Measurements from ENCODE around the gene FBXO30.

FBXO30 gene

GRCh38 chr6:145842693-145843546 lies 28.3 kb upstream of the FBXO30 start:
- no peak overlapping the region for H3K27ac ChIP-seq
- no peaks in the 10 kb centered on the region for H3K36me3 ChIP-seq (ENCODE audit: insufficient read depth, low read length)
- DNase-seq (ENCODE audit: low read depth, low spot score), result no peak
- TF ChIP-seq EZH2 (IDR thresholded peaks at IDR 0.05) (no peak), POLR2AphosphoS5 (IDR thresholded peaks at IDR 0.05; ENCODE audit: borderline replicate concordance, low read depth, low read length) (no peak)
- H3K9ac ChIP-seq (ENCODE audit: insufficient read length), result no peak overlapping the region
- no peaks in the 10 kb centered on the region for H3K9me3 ChIP-seq (ENCODE audit: low read depth, low read length)
- H3K4me3 ChIP-seq, result no peak overlapping the region

DNA sequence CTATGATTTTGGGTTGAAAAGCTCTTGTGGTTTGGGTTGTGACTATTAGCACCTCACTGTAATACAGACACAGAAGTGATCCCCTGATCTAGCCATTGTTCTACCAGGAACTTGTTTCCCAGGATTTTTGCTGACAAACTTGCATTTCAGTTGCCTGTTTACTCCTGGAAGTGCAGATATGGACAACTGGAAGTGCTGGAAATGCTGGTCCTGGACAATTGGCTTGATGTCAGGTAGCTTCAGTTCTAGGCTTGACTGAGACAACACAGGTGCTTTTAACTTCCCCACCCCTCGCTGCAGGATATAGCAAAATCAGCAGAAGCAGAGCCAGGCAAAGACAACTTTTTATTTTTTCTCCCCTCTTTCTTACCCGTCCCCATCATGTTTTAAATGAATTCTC lies 27.1 kb upstream of the FBXO30 start:
- Histone ChIP-seq H3K9me3 (ENCODE audit: low read depth, low read length) (no peaks in the 10 kb centered on the region), H3K36me3 (ENCODE audit: insufficient read depth, low read length) (no peaks in the 10 kb centered on the region), H3K9ac (ENCODE audit: insufficient read length) (no peak overlapping the region), H3K27ac (no peak overlapping the region), H3K4me3 (no peak overlapping the region)
- DNase-seq (ENCODE audit: low read depth, low spot score), result no peak
- TF ChIP-seq EZH2 (IDR thresholded peaks at IDR 0.05) (no peak), FOXP2 (optimal IDR thresholded peaks at IDR 0.05; ENCODE audit: control extremely low read depth, extremely low read length, insufficient read depth) (no peak), POLR2AphosphoS5 (IDR thresholded peaks at IDR 0.05; ENCODE audit: borderline replicate concordance, low read depth, low read length) (no peak)

- Histone ChIP-seq H3K9me3 (ENCODE audit: low read depth, low read length) (no peaks in the 10 kb centered on the region), H3K27ac (no peak overlapping the region), H3K36me3 (ENCODE audit: insufficient read depth, low read length) (no peaks in the 10 kb centered on the region), H3K9ac (ENCODE audit: insufficient read length) (no peak overlapping the region), H3K4me3 (no peak overlapping the region)
- no peak for TF ChIP-seq FOXP2 (optimal IDR thresholded peaks at IDR 0.05; ENCODE audit: control extremely low read depth, extremely low read length, insufficient read depth)
- TF ChIP-seq EZH2 (IDR thresholded peaks at IDR 0.05), result no peak
- TF ChIP-seq POLR2AphosphoS5 (IDR thresholded peaks at IDR 0.05; ENCODE audit: borderline replicate concordance, low read depth, low read length), result no peak
- no peak for DNase-seq (ENCODE audit: low read depth, low spot score)
Measured at GRCh38 chr6:145839653-145840052, 25.1 kb upstream of the FBXO30 start.

- no peak for TF ChIP-seq EZH2 (IDR thresholded peaks at IDR 0.05)
- TF ChIP-seq POLR2AphosphoS5 (IDR thresholded peaks at IDR 0.05; ENCODE audit: borderline replicate concordance, low read depth, low read length), result no peak
- TF ChIP-seq FOXP2 (optimal IDR thresholded peaks at IDR 0.05; ENCODE audit: control extremely low read depth, extremely low read length, insufficient read depth), result no peak
- H3K4me3 ChIP-seq, result no peak overlapping the region
- DNase-seq (ENCODE audit: low read depth, low spot score), result no peak
Measured at GRCh38 chr6:145838305-145838704, 23.7 kb upstream of the FBXO30 start.

GRCh38 chr6:145836772-145837171 lies 22.2 kb upstream of the FBXO30 start:
- TF ChIP-seq EZH2 (IDR thresholded peaks at IDR 0.05), result no peak
- no peak for TF ChIP-seq FOXP2 (optimal IDR thresholded peaks at IDR 0.05; ENCODE audit: control extremely low read depth, extremely low read length, insufficient read depth)
- TF ChIP-seq POLR2AphosphoS5 (IDR thresholded peaks at IDR 0.05; ENCODE audit: borderline replicate concordance, low read depth, low read length), result no peak
- no peak for DNase-seq (ENCODE audit: low read depth, low spot score)
- H3K27ac ChIP-seq, result no peak overlapping the region
- H3K4me3 ChIP-seq, result no peak overlapping the region
- H3K36me3 ChIP-seq (ENCODE audit: insufficient read depth, low read length), result no peaks in the 10 kb centered on the region
- no peaks in the 10 kb centered on the region for H3K9me3 ChIP-seq (ENCODE audit: low read depth, low read length)
- H3K9ac ChIP-seq (ENCODE audit: insufficient read length), result no peak overlapping the region

More at GRCh38 chr6:145838305-145838704, 23.7 kb upstream of the FBXO30 start:
- Histone ChIP-seq H3K27ac (no peak overlapping the region), H3K36me3 (ENCODE audit: insufficient read depth, low read length) (no peaks in the 10 kb centered on the region), H3K9ac (ENCODE audit: insufficient read length) (no peak overlapping the region), H3K9me3 (ENCODE audit: low read depth, low read length) (no peaks in the 10 kb centered on the region)

DNA sequence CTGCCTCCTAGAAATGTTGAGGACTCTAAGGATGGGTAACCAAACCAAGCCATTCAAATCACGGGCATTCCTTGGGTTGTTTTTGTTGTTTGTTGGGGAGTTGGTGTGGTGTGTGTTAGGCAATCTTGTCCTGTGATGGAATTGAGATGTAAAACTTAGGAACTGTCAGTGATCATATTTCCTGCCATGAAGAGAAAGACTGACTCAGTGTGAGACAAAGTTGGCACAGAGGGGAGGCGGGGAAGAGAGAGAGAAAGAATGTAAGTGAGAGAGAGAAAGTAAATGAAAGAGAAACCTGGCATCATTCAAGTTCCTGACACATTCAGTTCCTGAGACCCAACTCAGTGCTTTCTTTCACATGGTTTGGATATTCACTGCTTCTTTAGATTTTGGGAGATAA lies 21.6 kb upstream of the FBXO30 start:
- Histone ChIP-seq H3K9ac (ENCODE audit: insufficient read length) (no peak overlapping the region), H3K27ac (no peak overlapping the region), H3K9me3 (ENCODE audit: low read depth, low read length) (no peaks in the 10 kb centered on the region), H3K36me3 (ENCODE audit: insufficient read depth, low read length) (no peaks in the 10 kb centered on the region), H3K4me3 (no peak overlapping the region)
- no peak for TF ChIP-seq EZH2 (IDR thresholded peaks at IDR 0.05)
- TF ChIP-seq POLR2AphosphoS5 (IDR thresholded peaks at IDR 0.05; ENCODE audit: borderline replicate concordance, low read depth, low read length), result no peak
- no peak for TF ChIP-seq FOXP2 (optimal IDR thresholded peaks at IDR 0.05; ENCODE audit: control extremely low read depth, extremely low read length, insufficient read depth)
- DNase-seq (ENCODE audit: low read depth, low spot score), result no peak

GRCh38 chr6:145830612-145831011 lies 16.0 kb upstream of the FBXO30 start:
- Histone ChIP-seq H3K4me3 (no peak overlapping the region), H3K9me3 (ENCODE audit: low read depth, low read length) (no peaks in the 10 kb centered on the region)
- DNase-seq (ENCODE audit: low read depth, low spot score), result no peak

GRCh38 chr6:145829950-145830349 lies 15.4 kb upstream of the FBXO30 start:
- H3K9ac ChIP-seq (ENCODE audit: insufficient read length), result no peak overlapping the region
- no peak overlapping the region for H3K4me3 ChIP-seq
- no peak overlapping the region for H3K27ac ChIP-seq
- DNase-seq (ENCODE audit: low read depth, low spot score), result no peak
- TF ChIP-seq FOXP2 (optimal IDR thresholded peaks at IDR 0.05; ENCODE audit: control extremely low read depth, extremely low read length, insufficient read depth) (no peak), POLR2AphosphoS5 (IDR thresholded peaks at IDR 0.05; ENCODE audit: borderline replicate concordance, low read depth, low read length) (no peak), EZH2 (IDR thresholded peaks at IDR 0.05) (no peak)
- no peaks in the 10 kb centered on the region for H3K36me3 ChIP-seq (ENCODE audit: insufficient read depth, low read length)
- H3K9me3 ChIP-seq (ENCODE audit: low read depth, low read length), result no peaks in the 10 kb centered on the region

More at GRCh38 chr6:145830612-145831011, 16.0 kb upstream of the FBXO30 start:
- no peak for TF ChIP-seq POLR2AphosphoS5 (IDR thresholded peaks at IDR 0.05; ENCODE audit: borderline replicate concordance, low read depth, low read length)
- no peak for TF ChIP-seq EZH2 (IDR thresholded peaks at IDR 0.05)
- no peak for TF ChIP-seq FOXP2 (optimal IDR thresholded peaks at IDR 0.05; ENCODE audit: control extremely low read depth, extremely low read length, insufficient read depth)
- Histone ChIP-seq H3K9ac (ENCODE audit: insufficient read length) (no peak overlapping the region), H3K27ac (no peak overlapping the region), H3K36me3 (ENCODE audit: insufficient read depth, low read length) (no peaks in the 10 kb centered on the region)

Data from SK-N-MC (cell line).